Testis (tissue), 2 donors: ENCODE data around the gene ZSWIM6.
"Not testable (repeated sequence)": the region's sequence is repeated elsewhere in the genome, so short reads cannot be mapped to it uniquely, and the experiment has no call there.

Experiments
- POLR2A ChIP-seq: fragments of 450-650 bp; IDR thresholded peaks from one replicate; pipeline ENCODE4 v1.6.1; 2017; ENCODE audit warnings: antibody characterized with exemption, mild to moderate bottlenecking, moderate library complexity
- TF ChIP-seq, protein P1 (sequence below), 3 experiments: fragments of 450-650 bp in 2 of 3; fragments of 200-600 bp in 1 of 3; sonication (generic) in 1 of 3; IDR thresholded peaks; one replicate each; pipeline ENCODE4 v1.5.1; 2016 to 2019; ENCODE audit warnings: antibody characterized with exemption in 3 of 3, mild to moderate bottlenecking in 2 of 3, moderate library complexity in 1 of 3

- TF ChIP-seq POLR2A: not testable (repeated sequence)
- TF ChIP-seq, protein P1, sequence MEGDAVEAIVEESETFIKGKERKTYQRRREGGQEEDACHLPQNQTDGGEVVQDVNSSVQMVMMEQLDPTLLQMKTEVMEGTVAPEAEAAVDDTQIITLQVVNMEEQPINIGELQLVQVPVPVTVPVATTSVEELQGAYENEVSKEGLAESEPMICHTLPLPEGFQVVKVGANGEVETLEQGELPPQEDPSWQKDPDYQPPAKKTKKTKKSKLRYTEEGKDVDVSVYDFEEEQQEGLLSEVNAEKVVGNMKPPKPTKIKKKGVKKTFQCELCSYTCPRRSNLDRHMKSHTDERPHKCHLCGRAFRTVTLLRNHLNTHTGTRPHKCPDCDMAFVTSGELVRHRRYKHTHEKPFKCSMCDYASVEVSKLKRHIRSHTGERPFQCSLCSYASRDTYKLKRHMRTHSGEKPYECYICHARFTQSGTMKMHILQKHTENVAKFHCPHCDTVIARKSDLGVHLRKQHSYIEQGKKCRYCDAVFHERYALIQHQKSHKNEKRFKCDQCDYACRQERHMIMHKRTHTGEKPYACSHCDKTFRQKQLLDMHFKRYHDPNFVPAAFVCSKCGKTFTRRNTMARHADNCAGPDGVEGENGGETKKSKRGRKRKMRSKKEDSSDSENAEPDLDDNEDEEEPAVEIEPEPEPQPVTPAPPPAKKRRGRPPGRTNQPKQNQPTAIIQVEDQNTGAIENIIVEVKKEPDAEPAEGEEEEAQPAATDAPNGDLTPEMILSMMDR (IDR thresholded peaks at IDR 0.05): not testable (repeated sequence)
These were observed 81.1 kb downstream of the ZSWIM6 start for GRCh38 chr5:61413205-61413604.
